MM.1S (cell line): ENCODE data around the gene ERICH6B.

ENCODE experiments used
- EZH2 ChIP-seq: fragments of 300-600 bp; sonication (generic); optimal IDR thresholded peaks from 2 replicates; pipeline ENCODE3; 2017; ENCODE audit warnings: low read depth, mild to moderate bottlenecking, antibody characterized with exemption, low read length, mixed read lengths
- TF ChIP-seq, protein P1 (sequence below): fragments of 300-600 bp; sonication (generic); IDR thresholded peaks from 2 replicates; pipeline ENCODE4 v1.5.1; 2016; ENCODE audit warnings: antibody characterized with exemption, low read length, mixed read lengths

DNA sequence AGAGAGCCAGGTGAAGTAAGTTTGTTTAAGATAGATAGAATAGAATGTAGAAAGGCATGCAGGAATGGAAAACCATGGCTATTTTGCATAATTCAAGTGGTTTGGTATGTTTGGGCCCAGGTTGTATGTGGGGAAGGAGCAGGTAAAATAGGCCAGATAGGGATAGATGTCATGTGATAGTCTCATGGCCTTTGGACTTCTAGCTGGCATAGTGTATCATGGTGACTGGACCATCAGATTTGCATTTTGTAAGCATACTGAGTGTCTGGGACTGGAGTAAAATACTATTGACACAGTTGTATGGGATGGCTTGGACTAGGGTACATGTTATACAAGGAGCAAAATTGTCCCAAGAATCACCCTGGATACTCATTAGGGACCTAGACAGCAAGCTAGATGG, 111.9 kb downstream of the ERICH6B start:
- no peak for TF ChIP-seq EZH2
- TF ChIP-seq, protein P1, sequence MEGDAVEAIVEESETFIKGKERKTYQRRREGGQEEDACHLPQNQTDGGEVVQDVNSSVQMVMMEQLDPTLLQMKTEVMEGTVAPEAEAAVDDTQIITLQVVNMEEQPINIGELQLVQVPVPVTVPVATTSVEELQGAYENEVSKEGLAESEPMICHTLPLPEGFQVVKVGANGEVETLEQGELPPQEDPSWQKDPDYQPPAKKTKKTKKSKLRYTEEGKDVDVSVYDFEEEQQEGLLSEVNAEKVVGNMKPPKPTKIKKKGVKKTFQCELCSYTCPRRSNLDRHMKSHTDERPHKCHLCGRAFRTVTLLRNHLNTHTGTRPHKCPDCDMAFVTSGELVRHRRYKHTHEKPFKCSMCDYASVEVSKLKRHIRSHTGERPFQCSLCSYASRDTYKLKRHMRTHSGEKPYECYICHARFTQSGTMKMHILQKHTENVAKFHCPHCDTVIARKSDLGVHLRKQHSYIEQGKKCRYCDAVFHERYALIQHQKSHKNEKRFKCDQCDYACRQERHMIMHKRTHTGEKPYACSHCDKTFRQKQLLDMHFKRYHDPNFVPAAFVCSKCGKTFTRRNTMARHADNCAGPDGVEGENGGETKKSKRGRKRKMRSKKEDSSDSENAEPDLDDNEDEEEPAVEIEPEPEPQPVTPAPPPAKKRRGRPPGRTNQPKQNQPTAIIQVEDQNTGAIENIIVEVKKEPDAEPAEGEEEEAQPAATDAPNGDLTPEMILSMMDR, result no peak
